ENCODE measurements around the gene IDUA. TPM values are rescaled to one million over a fixed set of nuclear protein-coding genes. Genes with fewer than 3 reads are reported as not detected.

The IDUA gene
- total and polyA plus RNA-seq, 2 of the 4 experiments (the other 2 are of a cell fraction) = 0.72 to 12.5 TPM

DNA sequence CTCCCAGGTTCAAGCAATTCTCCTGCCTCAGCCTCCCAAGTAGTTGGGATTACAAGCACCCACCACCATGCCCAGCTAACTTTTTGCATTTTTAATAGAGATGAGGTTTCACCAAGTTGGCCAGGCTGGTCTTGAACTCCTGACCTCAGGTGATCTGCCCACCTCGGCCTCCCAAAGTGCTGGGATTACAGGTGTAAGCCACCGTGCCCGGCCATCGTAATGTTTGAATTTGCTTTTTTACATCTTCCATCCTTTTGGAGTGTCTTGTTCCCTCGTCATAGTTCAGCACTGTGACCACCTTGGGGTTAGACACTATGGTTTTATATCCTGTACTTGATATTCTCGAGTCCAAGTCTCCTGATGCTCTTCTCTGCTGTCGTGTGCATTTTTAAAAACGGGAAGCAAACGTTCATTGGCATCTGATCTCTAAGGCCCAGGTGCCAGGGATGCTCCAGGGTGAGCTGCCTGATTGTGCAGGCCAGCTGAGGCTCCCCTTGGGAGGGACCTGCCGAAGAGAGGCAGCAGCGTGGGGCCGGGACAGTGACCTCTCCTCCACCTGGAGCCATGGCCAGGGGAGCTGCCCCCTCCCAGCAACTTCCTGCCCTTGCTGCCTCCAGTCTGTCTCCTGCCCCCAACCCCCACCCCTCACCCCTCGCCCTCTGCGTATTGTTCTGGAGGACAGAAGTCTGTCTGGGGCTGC, 30.2 kb upstream of the IDUA start:
- Histone ChIP-seq H2AK9ac (replicated peaks; ENCODE audit: low read depth, low read length, poor library complexity) (no peak overlapping the region), H2AFZ (replicated peaks; ENCODE audit: low read length, poor library complexity) (no peak overlapping the region), H2BK20ac (ENCODE audit: low read depth, low read length) (no peak overlapping the region), H3K56ac (ENCODE audit: extremely low read depth, insufficient read depth, low read length) (no peak overlapping the region), H4K5ac (ENCODE audit: low read depth, low read length) (no peak overlapping the region), H3K27me3 (ENCODE audit: control insufficient read depth, insufficient read depth, low read length) (no peaks in the 10 kb centered on the region), H4K8ac (ENCODE audit: low read depth in 2 of 2, low read length in 2 of 2) (no peak overlapping the region), H4K91ac (ENCODE audit: insufficient read depth, low read depth, low read length) (no peak overlapping the region), H3K23ac (ENCODE audit: low read depth, low read length) (no peak overlapping the region), H3K9me1 (ENCODE audit: insufficient read depth, low read length) (0 out of 2 replicates have a peak, but pooled peaks cover 2% of the 10 kb centered on the region), H3K18ac (ENCODE audit: low read depth, low read length) (no peak overlapping the region), H3K4me2 (ENCODE audit: low read depth, low read length) (no peak overlapping the region), H3K36me3 (ENCODE audit: control insufficient read depth, insufficient read depth, low read length) (peaks cover 32% of the 10 kb centered on the region), H3K9ac (ENCODE audit: low read depth, low read length) (no peak overlapping the region), H2BK15ac (ENCODE audit: low read depth, low read length) (no peak overlapping the region), H4K20me1 (ENCODE audit: insufficient read depth, low read length) (no peaks in the 10 kb centered on the region), H3K4ac (ENCODE audit: low read depth, low read length) (no peak overlapping the region), H2BK120ac (ENCODE audit: low read depth, low read length) (no peak overlapping the region), H3K79me1 (ENCODE audit: low read depth in 1 of 2, low read length in 2 of 2) (no peaks in the 10 kb centered on the region), H3K9me3 (ENCODE audit: control insufficient read depth, insufficient read depth, low read length) (no peaks in the 10 kb centered on the region), H3K14ac (replicated peaks; ENCODE audit: low read depth, low read length) (no peak overlapping the region), H3K4me3 (ENCODE audit: insufficient read depth, low read depth, low read length) (no peak overlapping the region), H3K4me1 (ENCODE audit: control insufficient read depth, insufficient read depth, low read length) (no peaks in the 10 kb centered on the region), H3K27ac (ENCODE audit: insufficient read depth, low read length) (no peak overlapping the region), H2BK5ac (ENCODE audit: low read depth, low read length, poor library complexity, severe bottlenecking) (no peak overlapping the region), H2AK5ac (ENCODE audit: low read depth, low read length) (no peak overlapping the region)
- ATAC-seq (ENCODE audit: low read depth) (no peak), DNase-seq (no peak)
- in situ Hi-C loops (cut with MboI; ENCODE audit: low sequenced_read_pairs) (no loop called here), dilution Hi-C loops (cut with HindIII; ENCODE audit: low sequenced_read_pairs, unreplicated experiment) (no loop called here), intact Hi-C loops (cut with micrococcal nuclease) (no loop called here)
- TF ChIP-seq MAZ (IDR thresholded peaks at IDR 0.05; ENCODE audit: borderline replicate concordance, low read depth, low read length) (no peak), SMC3 (IDR thresholded peaks at IDR 0.05; ENCODE audit: low read depth, low read length) (no peak), NFE2L2 (IDR thresholded peaks at IDR 0.05; ENCODE audit: low read depth, low read length) (no peak), MAFK (IDR thresholded peaks at IDR 0.05; ENCODE audit: low read depth, low read length) (no peak), ELK1 (IDR thresholded peaks at IDR 0.05; ENCODE audit: borderline replicate concordance, low read depth, low read length) (no peak), USF2 (IDR thresholded peaks at IDR 0.05; ENCODE audit: low read depth, low read length) (no peak), RCOR1 (IDR thresholded peaks at IDR 0.05; ENCODE audit: insufficient replicate concordance, low read length) (no peak), RAD21 (IDR thresholded peaks at IDR 0.05; ENCODE audit: low read length) (no peak), RFX5 (IDR thresholded peaks at IDR 0.05; ENCODE audit: low read depth, low read length) (no peak)
- 63% methylated on average over 4 of the region's 14 CpGs; no CpG with 5 or more reads in 1 of the 2 experiments for WGBS, 2 experiments (ENCODE audit: extremely low coverage in 2 of 2, insufficient read length in 1 of 2)
- ChIA-PET CTCF (no interaction called here), POLR2A (ENCODE audit: unreplicated experiment) (no interaction called here)
- no TSS peak for BruUV-seq (replicated peaks)
